ENCODE measurements around the gene ARMC5.
A peak's percentile ranks its signal among the peaks of the same experiment; 100 is the strongest.

ARMC5 gene

DNA sequence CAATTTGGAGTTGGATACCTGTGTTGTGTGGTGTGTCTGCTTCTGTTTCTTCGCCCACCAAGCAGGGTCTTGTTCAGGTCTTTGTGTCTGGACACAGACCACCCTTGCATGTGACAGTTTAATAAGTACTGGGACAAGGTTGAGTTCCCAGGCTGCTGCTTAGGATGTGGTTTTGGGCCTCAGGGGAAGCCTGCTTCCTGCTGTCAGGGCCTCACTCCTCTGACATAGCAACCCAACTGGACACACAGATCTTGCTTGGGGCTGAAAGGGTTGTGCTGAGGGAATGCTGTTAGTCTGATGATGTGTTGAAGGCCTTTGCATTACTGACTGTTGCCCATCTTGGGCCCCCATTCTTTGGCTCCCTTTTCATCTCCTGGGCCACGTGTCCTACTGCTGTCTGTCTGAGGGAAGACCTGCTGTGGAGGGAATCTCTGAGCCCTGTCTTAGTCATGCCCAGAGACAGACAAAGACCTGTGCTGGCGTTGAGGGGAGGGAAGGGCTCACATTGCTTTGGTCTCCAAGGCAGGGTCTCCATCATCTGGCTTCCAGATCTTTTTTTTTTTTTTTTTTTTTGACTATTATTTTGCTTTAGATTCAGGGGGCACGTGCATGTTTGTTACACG is 8.0 kb downstream of the ARMC5 start:
- Histone ChIP-seq H3K27ac (no peak overlapping the region), H3K4me3 (ENCODE audit: low read depth, low read length) (no peak overlapping the region), H3K27me3 (replicated peaks) (no peaks in the 10 kb centered on the region), H3K36me3 (replicated peaks) (peaks cover 17% of the 10 kb centered on the region)
- TF ChIP-seq, protein P1, sequence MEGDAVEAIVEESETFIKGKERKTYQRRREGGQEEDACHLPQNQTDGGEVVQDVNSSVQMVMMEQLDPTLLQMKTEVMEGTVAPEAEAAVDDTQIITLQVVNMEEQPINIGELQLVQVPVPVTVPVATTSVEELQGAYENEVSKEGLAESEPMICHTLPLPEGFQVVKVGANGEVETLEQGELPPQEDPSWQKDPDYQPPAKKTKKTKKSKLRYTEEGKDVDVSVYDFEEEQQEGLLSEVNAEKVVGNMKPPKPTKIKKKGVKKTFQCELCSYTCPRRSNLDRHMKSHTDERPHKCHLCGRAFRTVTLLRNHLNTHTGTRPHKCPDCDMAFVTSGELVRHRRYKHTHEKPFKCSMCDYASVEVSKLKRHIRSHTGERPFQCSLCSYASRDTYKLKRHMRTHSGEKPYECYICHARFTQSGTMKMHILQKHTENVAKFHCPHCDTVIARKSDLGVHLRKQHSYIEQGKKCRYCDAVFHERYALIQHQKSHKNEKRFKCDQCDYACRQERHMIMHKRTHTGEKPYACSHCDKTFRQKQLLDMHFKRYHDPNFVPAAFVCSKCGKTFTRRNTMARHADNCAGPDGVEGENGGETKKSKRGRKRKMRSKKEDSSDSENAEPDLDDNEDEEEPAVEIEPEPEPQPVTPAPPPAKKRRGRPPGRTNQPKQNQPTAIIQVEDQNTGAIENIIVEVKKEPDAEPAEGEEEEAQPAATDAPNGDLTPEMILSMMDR (IDR thresholded peaks at IDR 0.05; ENCODE audit: low read depth, low read length, missing control alignments) = no peak
- peak; percentile 20 for DNase-seq
- in situ Hi-C loops (cut with HindIII; ENCODE audit: low pct_ligation_motif_present, low sequenced_read_pairs) = loop anchor here (25.0 kb wide), 2 partner anchors 280 to 530 kb away; partner anchors contain the start of genes FUS and ORAI3

DNA sequence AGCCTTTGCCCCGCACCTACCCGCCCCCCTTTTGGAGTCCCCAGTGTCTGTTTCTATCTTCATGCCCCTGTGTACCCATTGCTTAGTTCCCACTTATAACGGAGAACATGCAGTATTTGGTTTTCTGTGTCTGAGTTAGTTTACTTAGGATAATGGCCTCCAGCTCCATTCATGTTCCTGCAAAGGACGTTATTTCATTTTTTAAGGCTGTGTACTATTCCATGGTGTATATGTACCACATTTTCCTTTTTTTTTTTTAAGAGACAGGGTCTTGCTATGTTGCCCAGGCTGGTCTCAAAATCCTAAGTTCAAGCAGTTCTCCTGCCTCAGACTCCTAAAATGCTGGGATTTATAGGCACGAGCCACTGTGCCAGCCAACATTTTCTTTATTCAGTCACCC is 8.6 kb downstream of the ARMC5 start:
- H3K27ac ChIP-seq = no peak overlapping the region
- DNase-seq = no peak
- peaks cover 17% of the 10 kb centered on the region for H3K36me3 ChIP-seq (replicated peaks)
- no peaks in the 10 kb centered on the region for H3K27me3 ChIP-seq (replicated peaks)
- TF ChIP-seq, protein P1 (IDR thresholded peaks at IDR 0.05; ENCODE audit: low read depth, low read length, missing control alignments) = no peak
- in situ Hi-C loops (cut with HindIII; ENCODE audit: low pct_ligation_motif_present, low sequenced_read_pairs) = loop anchor here (25.0 kb wide), 2 partner anchors 281 to 531 kb away; partner anchors contain the start of genes FUS and ORAI3
- H3K4me3 ChIP-seq (ENCODE audit: low read depth, low read length) = no peak overlapping the region

DNA sequence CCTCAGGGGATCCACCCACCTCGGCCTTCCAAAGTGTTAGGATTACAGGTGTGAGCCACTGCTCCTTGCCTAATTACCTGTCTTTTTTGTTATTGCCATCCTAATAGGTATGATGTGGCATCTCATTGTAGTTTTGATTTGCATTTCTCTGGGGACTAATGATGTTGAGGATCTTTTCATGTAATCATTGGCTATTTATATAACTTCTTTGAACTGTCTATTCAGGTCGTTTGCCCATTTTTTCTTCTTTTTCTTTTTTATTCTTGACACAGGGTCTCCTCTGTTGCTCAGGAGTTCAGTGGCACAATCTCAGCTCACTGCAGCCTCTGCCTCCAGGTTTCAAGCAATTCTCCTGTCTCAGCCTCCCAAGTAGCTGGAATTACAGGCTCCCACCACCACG is 11.3 kb downstream of the ARMC5 start:
- TF ChIP-seq, protein P1 (IDR thresholded peaks at IDR 0.05; ENCODE audit: low read depth, low read length, missing control alignments) = no peak
- Histone ChIP-seq H3K4me3 (ENCODE audit: low read depth, low read length) (no peak overlapping the region), H3K36me3 (replicated peaks) (peaks cover 32% of the 10 kb centered on the region), H3K27me3 (replicated peaks) (no peaks in the 10 kb centered on the region), H3K27ac (no peak overlapping the region)
- no peak for DNase-seq
- in situ Hi-C loops (cut with HindIII; ENCODE audit: low pct_ligation_motif_present, low sequenced_read_pairs) = loop anchor here (25.0 kb wide), 2 partner anchors 283 to 533 kb away; partner anchors contain the start of genes FUS and ORAI3

DNA sequence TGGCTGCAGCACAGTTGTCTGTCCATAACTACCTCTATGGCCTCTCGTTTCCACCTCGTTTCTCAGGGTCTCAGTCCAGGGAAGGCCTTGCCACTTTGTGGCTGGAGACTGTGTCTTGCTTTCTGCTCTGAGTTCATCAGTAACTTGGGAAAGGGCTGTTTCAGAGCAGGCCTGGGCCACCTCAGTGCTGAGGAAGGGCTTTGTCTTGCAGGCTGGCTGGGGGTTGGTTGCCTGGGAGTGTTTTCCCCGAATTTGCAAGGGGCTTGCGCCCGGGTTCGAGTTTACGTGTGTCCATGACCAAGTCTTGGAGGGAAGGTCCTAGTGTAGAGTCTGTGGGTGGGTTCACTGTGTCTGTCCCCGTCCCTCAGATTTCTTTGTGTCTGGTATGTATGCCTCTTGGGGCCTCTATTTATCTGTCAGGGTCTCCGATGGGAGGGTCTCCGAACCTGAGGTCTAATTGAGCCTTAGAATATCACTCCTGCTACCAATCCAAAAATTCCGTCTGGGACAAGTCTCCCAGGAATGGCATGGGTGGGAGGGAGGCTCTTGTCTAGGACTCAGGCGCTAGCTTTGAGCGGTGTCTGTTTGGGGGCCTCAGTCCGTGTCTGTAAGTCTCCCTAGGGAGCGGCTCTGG is 12.1 kb downstream of the ARMC5 start:
- peak; percentile 24 for DNase-seq
- Histone ChIP-seq H3K4me3 (ENCODE audit: low read depth, low read length) (peak overlapping the region; percentile 85), H3K27ac (peak overlapping the region; percentile 90), H3K27me3 (replicated peaks) (no peaks in the 10 kb centered on the region), H3K36me3 (replicated peaks) (peaks cover 31% of the 10 kb centered on the region)
- in situ Hi-C loops (cut with HindIII; ENCODE audit: low pct_ligation_motif_present, low sequenced_read_pairs) = loop anchor here (25.0 kb wide), 2 partner anchors 284 to 534 kb away; partner anchors contain the start of genes FUS and ORAI3
- TF ChIP-seq, protein P1 (IDR thresholded peaks at IDR 0.05; ENCODE audit: low read depth, low read length, missing control alignments) = no peak

DNA sequence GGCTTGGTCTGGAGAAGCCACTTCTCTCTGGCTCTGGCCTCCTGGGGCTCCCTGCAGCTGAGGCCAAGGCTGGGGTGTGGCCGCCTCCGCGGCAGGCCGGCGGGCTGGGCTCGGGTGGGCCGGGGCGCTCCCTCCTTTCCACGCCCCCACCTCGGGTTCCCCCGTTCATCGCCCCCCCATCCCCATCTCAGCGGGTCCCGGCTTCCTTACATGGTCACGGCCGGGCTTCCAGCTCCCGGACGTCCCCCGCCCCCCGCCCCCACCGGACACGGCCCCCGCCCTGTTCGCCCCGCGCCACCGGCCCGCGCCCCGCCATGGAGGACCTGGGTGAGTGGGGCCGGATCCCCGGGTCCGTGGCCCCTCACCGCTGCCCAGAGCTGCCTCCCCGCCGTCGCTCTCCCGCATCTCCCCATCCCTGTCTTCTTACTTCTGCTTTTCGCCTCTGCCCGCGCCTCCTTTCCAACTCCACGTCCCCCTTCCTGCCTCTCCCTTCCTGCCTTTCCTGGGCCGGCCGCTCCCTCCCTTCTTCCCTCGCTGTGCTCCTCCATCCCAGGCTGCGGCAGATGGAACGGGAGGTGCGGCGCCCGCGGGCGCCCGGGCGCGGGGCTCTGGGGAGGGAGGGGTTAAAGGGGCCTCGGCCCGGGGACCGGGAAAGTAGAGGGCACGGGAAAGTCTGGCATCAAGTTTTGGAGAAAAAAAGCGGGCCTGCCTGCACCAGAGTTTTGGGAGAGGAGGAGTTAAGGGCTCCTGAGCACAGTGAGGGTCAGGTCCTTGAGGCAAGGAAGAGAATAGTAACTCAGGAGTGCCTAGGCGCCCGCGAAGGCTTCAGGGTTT is 12.8 kb downstream of the ARMC5 start, which contains the start of gene TGFB1I1:
Gene TGFB1I1 (plus strand): TSS at position 278 of the 834 bp plus-strand sequence. CDS start 37 bp downstream, at position 315.
- Histone ChIP-seq H3K36me3 (replicated peaks) (peaks cover 36% of the 10 kb centered on the region), H3K27me3 (replicated peaks) (no peaks in the 10 kb centered on the region), H3K27ac (peak within 1 kb of the TSS; percentile 90), H3K4me3 (ENCODE audit: low read depth, low read length) (peak within 1 kb of the TSS; percentile 85)
- peak; percentile 71 for DNase-seq
- in situ Hi-C loops (cut with HindIII; ENCODE audit: low pct_ligation_motif_present, low sequenced_read_pairs) = loop anchor here (25.0 kb wide), 2 partner anchors 285 to 535 kb away; partner anchors contain the start of genes FUS and ORAI3
- TF ChIP-seq, protein P1 (IDR thresholded peaks at IDR 0.05; ENCODE audit: low read depth, low read length, missing control alignments) = no peak
